PC-3 (cell line): ENCODE data around the gene CDC5L. TPM values are rescaled to one million over a fixed set of nuclear protein-coding genes. Genes with fewer than 3 reads are reported as not detected.

Experiments
- ATAC-seq: fragments of 200-7000 bp; cut with Tn5 transposase; 2 replicates; pipeline ENCODE4 v1.9.1; 2020; ENCODE audit warnings: mild to moderate bottlenecking, moderate library complexity
- BruUV-seq: library from RNA; stranded (reverse); fragments of 400-500 nt; replicated peaks from 2 replicates; lab custom pipeline; 2021; lab: Mats Ljungman, UMichigan
- CTCF ChIA-PET: fragments of 300-600 bp; sonication (Branson Sonifier 250); formaldehyde crosslinking; loops from one replicate; lab custom pipeline; 2022; ENCODE audit warnings: antibody characterized with exemption; lab: Charles Lee
- POLR2A ChIA-PET: fragments of 300-600 bp; sonication (Branson Sonifier 250); formaldehyde crosslinking; loops from one replicate; lab custom pipeline; 2022; ENCODE audit warnings: antibody characterized with exemption; ENCODE audit not compliant: unreplicated experiment; lab: Charles Lee
- DNase-seq: peaks from one replicate; pipeline ENCODE4 v3.0.0-alpha.2; 2015
- H2AFZ ChIP-seq: fragments of 300-600 bp; sonication (generic); 2 replicates; pipeline ENCODE4 v1.6.0; 2016; ENCODE audit warnings: antibody characterized with exemption, low read length
- H3F3A ChIP-seq: fragments of 300-600 bp; sonication (generic); one replicate; pipeline ENCODE4 v1.6.0; 2017; ENCODE audit warnings: antibody characterized with exemption, low read length, control low read depth, mild to moderate bottlenecking; ENCODE audit not compliant: unreplicated experiment
- H3K27ac ChIP-seq: fragments of 300-600 bp; sonication (generic); 2 replicates; pipeline ENCODE4 v1.5.1; 2016; ENCODE audit warnings: mild to moderate bottlenecking, low read length
- H3K27me3 ChIP-seq: fragments of 300-600 bp; sonication (generic); 2 replicates; pipeline ENCODE4 v1.6.1; 2016; ENCODE audit warnings: low read length, mixed read lengths
- H3K36me3 ChIP-seq: fragments of 300-600 bp; sonication (generic); 2 replicates; pipeline ENCODE4 v1.6.1; 2016; ENCODE audit warnings: low read depth, mixed run types, low read length, mixed read lengths
- H3K4me1 ChIP-seq: fragments of 300-600 bp; sonication (generic); 2 replicates; pipeline ENCODE4 v1.5.1; 2016; ENCODE audit warnings: low read length; ENCODE audit not compliant: insufficient read depth
- H3K4me2 ChIP-seq: fragments of 300-600 bp; sonication (generic); 2 replicates; pipeline ENCODE4 v1.6.0; 2016; ENCODE audit warnings: low read length
- H3K4me3 ChIP-seq: fragments of 300-600 bp; sonication (generic); 2 replicates; pipeline ENCODE4 v1.5.1; 2016; ENCODE audit warnings: mild to moderate bottlenecking, low read length, mixed read lengths
- H3K79me2 ChIP-seq: fragments of 300-600 bp; sonication (generic); 2 replicates; pipeline ENCODE4 v1.6.1; 2017; ENCODE audit warnings: low read length, mixed read lengths
- H3K9ac ChIP-seq: fragments of 300-600 bp; sonication (generic); 2 replicates; pipeline ENCODE4 v1.6.0; 2016; ENCODE audit warnings: mild to moderate bottlenecking, low read length
- H3K9me2 ChIP-seq: fragments of 300-600 bp; sonication (generic); replicated peaks from 2 replicates; pipeline ENCODE4 v1.6.1; 2016; ENCODE audit warnings: mixed run types, low read length, mixed read lengths
- H3K9me3 ChIP-seq: fragments of 300-600 bp; sonication (generic); 2 replicates; pipeline ENCODE4 v1.6.1; 2016; ENCODE audit warnings: low read length, mixed read lengths
- H4K20me1 ChIP-seq: fragments of 300-600 bp; sonication (generic); 2 replicates; pipeline ENCODE4 v1.6.1; 2016; ENCODE audit warnings: low read length, mixed read lengths
- CTCF ChIP-seq: fragments of 300-600 bp; sonication (generic); conservative IDR thresholded peaks from 2 replicates; pipeline ENCODE4 v1.5.1; 2017; ENCODE audit warnings: antibody characterized with exemption, low read depth, mild to moderate bottlenecking, low read length
- EZH2 ChIP-seq: fragments of 300-600 bp; sonication (generic); IDR thresholded peaks from one replicate; pipeline ENCODE4 v1.6.1; 2017; ENCODE audit warnings: antibody characterized with exemption, mild to moderate bottlenecking, low read length; ENCODE audit not compliant: unreplicated experiment
- EZH2phosphoT487 ChIP-seq: fragments of 300-600 bp; sonication (generic); IDR thresholded peaks from 2 replicates; pipeline ENCODE4 v1.6.1; 2018; ENCODE audit warnings: mild to moderate bottlenecking, antibody characterized with exemption, low read length, borderline replicate concordance
- intact Hi-C: fragments of 100-400 bp; cut with micrococcal nuclease; formaldehyde crosslinking; loops from 2 replicates; pipeline ENCODE4 v1.9.0; 2023
- total RNA-seq: library from RNA; depleted of rRNA; stranded (reverse); fragments of >200 nt; gene quantifications from 2 replicates; pipeline ENCODE4 v1.2.3, GENCODE V29; 2014

The CDC5L gene
- total RNA-seq, 1 experiment from 2014 or later = 23.0 TPM

GRCh38 chr6:44477293-44477894, 89.9 kb downstream of the CDC5L start:
- Histone ChIP-seq H2AFZ (no peak overlapping the region), H3K4me1 (peaks cover 23% of the 10 kb centered on the region), H3K79me2 (no peaks in the 10 kb centered on the region), H3K27ac (no peak overlapping the region), H4K20me1 (no peaks in the 10 kb centered on the region), H3K9ac (no peak overlapping the region), H3K9me3 (no peaks in the 10 kb centered on the region), H3K27me3 (no peaks in the 10 kb centered on the region), H3K4me2 (no peak overlapping the region), H3F3A (no peaks in the 10 kb centered on the region), H3K4me3 (no peak overlapping the region), H3K9me2 (no peaks in the 10 kb centered on the region), H3K36me3 (no peaks in the 10 kb centered on the region)
- CTCF ChIA-PET = no interaction called here
- no TSS peak for BruUV-seq
- DNase-seq = no peak
- intact Hi-C loops = loop anchor here (5.0 kb wide), 1 partner anchor 1445 kb away; no protein-coding TSS in a partner anchor
- no peak for ATAC-seq
- TF ChIP-seq CTCF (no peak), EZH2 (no peak), EZH2phosphoT487 (no peak)
- POLR2A ChIA-PET = interaction anchor here (0.5 kb wide), 1 partner anchor 18 kb away, joined by 3 read pairs; no protein-coding TSS in a partner anchor

- peaks cover 23% of the 10 kb centered on the region for H3K4me1 ChIP-seq
- no peak overlapping the region for H2AFZ ChIP-seq
- no peaks in the 10 kb centered on the region for H3K9me3 ChIP-seq
- no peaks in the 10 kb centered on the region for H4K20me1 ChIP-seq
- no peak overlapping the region for H3K4me3 ChIP-seq
- ChIA-PET POLR2A (no interaction called here), CTCF (no interaction called here)
- H3K4me2 ChIP-seq = no peak overlapping the region
- H3K9ac ChIP-seq = no peak overlapping the region
- ATAC-seq = no peak
- DNase-seq = no peak
- no peaks in the 10 kb centered on the region for H3K9me2 ChIP-seq
- H3K27me3 ChIP-seq = no peaks in the 10 kb centered on the region
- no TSS peak for BruUV-seq
- H3K27ac ChIP-seq = no peak overlapping the region
- TF ChIP-seq EZH2 (no peak), CTCF (no peak), EZH2phosphoT487 (no peak)
- intact Hi-C loops = loop anchor here (5.0 kb wide), 1 partner anchor 1444 kb away; no protein-coding TSS in a partner anchor
- no peaks in the 10 kb centered on the region for H3K36me3 ChIP-seq
- no peaks in the 10 kb centered on the region for H3K79me2 ChIP-seq
- no peaks in the 10 kb centered on the region for H3F3A ChIP-seq
These were observed 90.7 kb downstream of the CDC5L start for GRCh38 chr6:44478158-44478557.

GRCh38 chr6:44478591-44479254, 91.2 kb downstream of the CDC5L start:
- ATAC-seq (no peak), DNase-seq (no peak)
- no peaks in the 10 kb centered on the region for H3K9me3 ChIP-seq
- H3K9ac ChIP-seq = no peak overlapping the region
- H3K4me3 ChIP-seq = no peak overlapping the region
- no peaks in the 10 kb centered on the region for H3K9me2 ChIP-seq
- no peak overlapping the region for H2AFZ ChIP-seq
- no TSS peak for BruUV-seq
- no peaks in the 10 kb centered on the region for H3K27me3 ChIP-seq
- H3K79me2 ChIP-seq = no peaks in the 10 kb centered on the region
- ChIA-PET CTCF (no interaction called here), POLR2A (no interaction called here)
- no peaks in the 10 kb centered on the region for H4K20me1 ChIP-seq
- peaks cover 23% of the 10 kb centered on the region for H3K4me1 ChIP-seq
- no peak overlapping the region for H3K4me2 ChIP-seq
- no peaks in the 10 kb centered on the region for H3K36me3 ChIP-seq
- H3F3A ChIP-seq = no peaks in the 10 kb centered on the region
- TF ChIP-seq CTCF (no peak), EZH2phosphoT487 (no peak), EZH2 (no peak)
- H3K27ac ChIP-seq = no peak overlapping the region
- intact Hi-C loops = loop anchor here (5.0 kb wide), 1 partner anchor 1444 kb away; no protein-coding TSS in a partner anchor
